Activated CD8-positive, alpha-beta memory T cell treated with anti-CD3 and anti-CD28 coated beads, Interleukin-2, amount 50 U/mL, for 48 hours (primary cell): ENCODE results near the gene PRSS33.
A peak's percentile ranks its signal among the peaks of the same experiment; 100 is the strongest.

Experiments used
- DNase-seq: peaks from one replicate; pipeline ENCODE4 v3.0.0-alpha.2; 2020

PRSS33 gene

GRCh38 chr16:2761886-2762583 lies 25.3 kb downstream of the PRSS33 start:
- DNase-seq, result no peak

- DNase-seq, result no peak
Observed at GRCh38 chr16:2761472-2761871, 25.9 kb downstream of the PRSS33 start.

GRCh38 chr16:2757344-2757743 lies 30.0 kb downstream of the PRSS33 start:
- no peak for DNase-seq

GRCh38 chr16:2756288-2757015 lies 30.9 kb downstream of the PRSS33 start:
- DNase-seq, result no peak

GRCh38 chr16:2755158-2755557 lies 32.2 kb downstream of the PRSS33 start:
- no peak for DNase-seq

GRCh38 chr16:2753733-2754020 lies 33.7 kb downstream of the PRSS33 start:
- DNase-seq, result no peak

GRCh38 chr16:2752850-2753732 lies 34.3 kb downstream of the PRSS33 start:
- no peak for DNase-seq

- peak; percentile 96 for DNase-seq
Observed at GRCh38 chr16:2752035-2752849, 35.1 kb downstream of the PRSS33 start, which contains the start of gene SRRM2. SRRM2 (plus strand) TSS chr16:2752638; CDS start chr16:2756365, 3,727 bp downstream.

GRCh38 chr16:2751577-2752034 lies 35.8 kb downstream of the PRSS33 start:
- peak; percentile 67 for DNase-seq

- no peak for DNase-seq
Observed at GRCh38 chr16:2749936-2750335, 37.4 kb downstream of the PRSS33 start.

- no peak for DNase-seq
Observed at GRCh38 chr16:2749476-2749875, 37.9 kb downstream of the PRSS33 start.

GRCh38 chr16:2748757-2749455 lies 38.5 kb downstream of the PRSS33 start:
- DNase-seq, result no peak

- DNase-seq, result no peak
Observed at GRCh38 chr16:2745961-2746360, 41.4 kb downstream of the PRSS33 start.

- no peak for DNase-seq
Observed at GRCh38 chr16:2745116-2745890, 42.1 kb downstream of the PRSS33 start.

GRCh38 chr16:2744711-2745110 lies 42.6 kb downstream of the PRSS33 start:
- DNase-seq, result no peak

GRCh38 chr16:2743007-2743810 lies 44.2 kb downstream of the PRSS33 start:
- DNase-seq, result no peak

GRCh38 chr16:2742323-2743006 lies 44.9 kb downstream of the PRSS33 start:
- DNase-seq, result no peak

- DNase-seq, result no peak
Observed at GRCh38 chr16:2741168-2741567, 46.2 kb downstream of the PRSS33 start.

- no peak for DNase-seq
Observed at GRCh38 chr16:2740476-2740875, 46.9 kb downstream of the PRSS33 start.
